Right lobe of liver (tissue), 4 donors: ENCODE measurements around the gene IQCH.

Experiments used
- POLR2A ChIP-seq: fragments of 450-650 bp; IDR thresholded peaks from one replicate; pipeline ENCODE4 v1.6.1; 2017; ENCODE audit warnings: antibody characterized with exemption, mild to moderate bottlenecking
- TF ChIP-seq, protein P1 (sequence below), 4 donors: fragments of 200-600 bp in 3 of 4; fragments of 450-650 bp in 1 of 4; IDR thresholded peaks; one replicate each; pipeline versions ENCODE4 v1.5.1 to v1.8.0; 2016 to 2022; ENCODE audit warnings: antibody characterized with exemption in 4 of 4, mild to moderate bottlenecking in 2 of 4
- donor health status: DM: no; HTN: no; CAD: no.
- donor health status: DM: no; HTN: no; CAD: no.
- donor health status: DM: no; HTN: yes; CAD: no.

DNA sequence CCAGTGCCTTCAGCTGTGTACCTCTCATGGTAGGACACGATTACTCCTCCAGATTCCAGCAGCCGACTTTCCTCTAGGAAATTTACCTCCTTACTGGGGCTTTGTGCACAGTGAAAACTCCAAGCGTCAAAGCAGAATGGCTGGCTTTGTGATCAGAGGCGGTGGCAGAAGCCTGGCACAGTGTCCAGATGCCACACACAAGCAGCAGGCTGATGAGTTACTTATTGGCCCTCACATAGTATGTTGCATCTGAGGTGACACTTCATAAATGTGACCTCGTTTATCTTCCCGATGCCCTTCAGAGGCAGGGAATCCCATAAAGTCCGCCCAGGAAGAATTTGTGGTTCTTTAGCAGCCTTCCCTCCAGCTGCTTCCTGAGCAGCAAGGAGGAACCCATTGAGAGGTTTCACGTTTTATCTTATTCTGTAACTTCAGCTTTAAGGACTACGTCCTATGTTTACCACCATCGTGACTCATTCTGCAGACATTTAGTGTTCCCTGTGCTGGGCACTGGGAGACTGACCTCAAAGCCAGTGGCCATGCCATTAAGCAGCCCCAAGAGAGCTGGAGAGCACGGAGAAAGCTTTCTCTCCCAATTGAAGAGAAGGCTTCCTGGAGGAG is 159.3 kb downstream of the IQCH start:
- TF ChIP-seq, protein P1, sequence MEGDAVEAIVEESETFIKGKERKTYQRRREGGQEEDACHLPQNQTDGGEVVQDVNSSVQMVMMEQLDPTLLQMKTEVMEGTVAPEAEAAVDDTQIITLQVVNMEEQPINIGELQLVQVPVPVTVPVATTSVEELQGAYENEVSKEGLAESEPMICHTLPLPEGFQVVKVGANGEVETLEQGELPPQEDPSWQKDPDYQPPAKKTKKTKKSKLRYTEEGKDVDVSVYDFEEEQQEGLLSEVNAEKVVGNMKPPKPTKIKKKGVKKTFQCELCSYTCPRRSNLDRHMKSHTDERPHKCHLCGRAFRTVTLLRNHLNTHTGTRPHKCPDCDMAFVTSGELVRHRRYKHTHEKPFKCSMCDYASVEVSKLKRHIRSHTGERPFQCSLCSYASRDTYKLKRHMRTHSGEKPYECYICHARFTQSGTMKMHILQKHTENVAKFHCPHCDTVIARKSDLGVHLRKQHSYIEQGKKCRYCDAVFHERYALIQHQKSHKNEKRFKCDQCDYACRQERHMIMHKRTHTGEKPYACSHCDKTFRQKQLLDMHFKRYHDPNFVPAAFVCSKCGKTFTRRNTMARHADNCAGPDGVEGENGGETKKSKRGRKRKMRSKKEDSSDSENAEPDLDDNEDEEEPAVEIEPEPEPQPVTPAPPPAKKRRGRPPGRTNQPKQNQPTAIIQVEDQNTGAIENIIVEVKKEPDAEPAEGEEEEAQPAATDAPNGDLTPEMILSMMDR (IDR thresholded peaks at IDR 0.05), result no peak
- TF ChIP-seq POLR2A, result no peak
